ENCODE results near the gene MAP7D3. TPM values are rescaled to one million over a fixed set of nuclear protein-coding genes. Genes with fewer than 3 reads are reported as not detected.
"Not testable (repeated sequence)": the region's sequence is repeated elsewhere in the genome, so short reads cannot be mapped to it uniquely, and the experiment has no call there.

Gene MAP7D3
- polyA plus RNA-seq, 6 donors from 2014 or later: 0.26 to 8.6 (median 4.0) TPM

DNA sequence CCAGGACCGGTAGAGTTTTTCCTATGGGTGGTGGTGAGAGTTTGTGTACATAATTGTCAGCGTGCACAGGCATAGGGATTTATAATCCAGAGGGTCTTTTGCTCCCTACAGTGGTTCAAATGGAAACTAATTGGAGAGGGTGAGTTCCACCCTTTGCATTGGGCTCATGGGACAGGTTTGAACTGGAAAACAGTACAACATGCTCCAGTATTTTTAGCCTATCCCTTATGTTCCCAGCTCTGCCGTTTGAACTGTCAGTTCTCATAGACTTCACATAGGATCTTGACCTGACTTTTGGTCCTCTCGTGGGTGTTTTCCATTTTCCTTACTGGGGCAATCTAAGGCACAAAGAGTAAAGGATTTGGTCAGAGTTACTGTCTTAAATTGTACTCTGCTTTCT lies 72.1 kb downstream of the MAP7D3 start:
- no peak overlapping the region for H3K27ac Mint-ChIP-seq
- no peaks in the 10 kb centered on the region for H3K9me3 Mint-ChIP-seq
- H3K27me3 Mint-ChIP-seq: peaks cover 0 to 5% (median 0%) of the 10 kb centered on the region in 3 donors

DNA sequence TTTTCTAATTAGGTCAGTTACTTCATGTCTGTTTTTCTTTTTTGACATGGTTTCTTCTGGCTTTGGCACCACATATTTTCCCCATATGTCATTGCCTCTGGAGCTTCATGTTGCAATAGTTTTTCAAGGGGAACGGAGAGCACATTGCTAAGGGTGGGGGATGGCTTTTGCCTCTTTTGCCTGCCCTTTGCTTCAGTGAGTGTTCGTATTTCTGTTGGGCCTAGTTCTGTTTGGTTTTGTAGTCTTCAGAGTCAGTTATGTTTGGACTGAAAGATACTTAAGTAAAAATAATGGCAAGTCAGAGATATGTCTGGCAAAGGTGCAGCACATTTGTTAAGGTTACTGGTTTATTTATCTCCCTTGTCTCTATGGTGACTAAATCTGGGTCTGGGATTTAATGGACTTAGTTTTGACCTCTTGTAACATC lies 74.8 kb downstream of the MAP7D3 start:
- H3K27ac Mint-ChIP-seq: no peak overlapping the region
- H3K27me3 Mint-ChIP-seq: peaks cover 0 to 5% (median 0%) of the 10 kb centered on the region in 3 donors
- no peaks in the 10 kb centered on the region for H3K36me3 Mint-ChIP-seq
- no peaks in the 10 kb centered on the region for H3K4me1 Mint-ChIP-seq
- DNase-seq: no peak
- no peak overlapping the region for H3K4me3 Mint-ChIP-seq
- H3K9me3 Mint-ChIP-seq: no peaks in the 10 kb centered on the region
- ATAC-seq (ENCODE audit: low read depth in 2 of 2): no peak

More for the DNA sequence above, 72.1 kb downstream of the MAP7D3 start:
- Mint-ChIP-seq H3K4me1 (no peaks in the 10 kb centered on the region), H3K4me3 (no peak overlapping the region), H3K36me3 (no peaks in the 10 kb centered on the region)
- ATAC-seq (ENCODE audit: low read depth in 2 of 2) (no peak), DNase-seq (no peak)

- Mint-ChIP-seq H3K36me3 (no peaks in the 10 kb centered on the region), H3K9me3 (no peaks in the 10 kb centered on the region), H3K27ac (no peak overlapping the region), H3K4me3 (no peak overlapping the region), H3K4me1 (no peaks in the 10 kb centered on the region), H3K27me3 (no peaks in the 10 kb centered on the region)
- no peak for DNase-seq
- ATAC-seq (ENCODE audit: low read depth in 2 of 2): no peak
Observed at GRCh38 chrX:136171420-136171819, 79.8 kb downstream of the MAP7D3 start.

GRCh38 chrX:136170139-136170800 lies 80.9 kb downstream of the MAP7D3 start:
- Mint-ChIP-seq H3K27me3 (no peaks in the 10 kb centered on the region), H3K4me3 (no peak overlapping the region), H3K27ac (peak overlapping the region in 1 of 6 donors; percentile 61), H3K9me3 (no peaks in the 10 kb centered on the region), H3K4me1 (no peaks in the 10 kb centered on the region), H3K36me3 (no peaks in the 10 kb centered on the region)
- DNase-seq (no peak), ATAC-seq (ENCODE audit: low read depth in 2 of 2) (no peak)

- Mint-ChIP-seq H3K27ac (no peak overlapping the region), H3K27me3 (no peaks in the 10 kb centered on the region), H3K4me3 (no peak overlapping the region), H3K9me3 (no peaks in the 10 kb centered on the region), H3K4me1 (no peaks in the 10 kb centered on the region), H3K36me3 (no peaks in the 10 kb centered on the region)
- no peak for ATAC-seq (ENCODE audit: low read depth in 2 of 2)
- DNase-seq: no peak
Observed at GRCh38 chrX:136168929-136169735, 82.1 kb downstream of the MAP7D3 start.

DNA sequence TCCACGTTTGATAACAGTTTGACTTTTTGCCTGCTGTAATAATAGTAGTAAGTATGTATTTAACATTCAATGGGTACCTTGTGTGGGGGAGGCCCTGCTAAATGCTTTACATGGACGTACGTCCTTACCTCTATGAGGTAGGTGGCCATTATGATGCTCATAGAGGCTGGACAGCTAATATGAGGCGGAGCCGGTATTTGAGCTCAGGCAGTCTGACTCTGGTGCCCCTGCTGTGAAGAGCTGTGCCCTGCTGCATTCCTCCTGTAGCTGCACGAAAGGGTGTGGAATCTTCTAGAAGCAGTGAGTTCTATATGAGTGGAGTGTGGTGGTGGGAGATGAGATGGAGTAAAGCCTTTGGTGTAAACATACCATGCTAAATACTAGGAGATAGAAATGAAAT lies 83.2 kb downstream of the MAP7D3 start:
- not testable (repeated sequence) for ATAC-seq (ENCODE audit: low read depth in 2 of 2); H3K27me3 Mint-ChIP-seq; H3K9me3 Mint-ChIP-seq

GRCh38 chrX:136166221-136166855 lies 84.9 kb downstream of the MAP7D3 start:
- no peak for ATAC-seq (ENCODE audit: low read depth in 2 of 2)
- H3K9me3 Mint-ChIP-seq: no peaks in the 10 kb centered on the region
- no peak overlapping the region for H3K4me3 Mint-ChIP-seq
- H3K27ac Mint-ChIP-seq: peak overlapping the region in 1 of 6 donors; percentile 81
- H3K27me3 Mint-ChIP-seq: no peaks in the 10 kb centered on the region
- H3K36me3 Mint-ChIP-seq: no peaks in the 10 kb centered on the region
- peaks cover 0 to 4% (median 0%) of the 10 kb centered on the region in 3 donors for H3K4me1 Mint-ChIP-seq
- DNase-seq: no peak

More for the DNA sequence above, 83.2 kb downstream of the MAP7D3 start:
- not testable (repeated sequence) for H3K4me1 Mint-ChIP-seq, DNase-seq, H3K4me3 Mint-ChIP-seq, H3K27ac Mint-ChIP-seq, H3K36me3 Mint-ChIP-seq

- H3K27ac Mint-ChIP-seq: no peak overlapping the region
- no peaks in the 10 kb centered on the region for H3K27me3 Mint-ChIP-seq
- no peaks in the 10 kb centered on the region for H3K9me3 Mint-ChIP-seq
- peaks cover 0 to 4% (median 0%) of the 10 kb centered on the region in 3 donors for H3K4me1 Mint-ChIP-seq
- ATAC-seq (ENCODE audit: low read depth in 2 of 2): no peak
- H3K36me3 Mint-ChIP-seq: no peaks in the 10 kb centered on the region
- DNase-seq: no peak
- H3K4me3 Mint-ChIP-seq: no peak overlapping the region
Observed at GRCh38 chrX:136165406-136165805, 85.8 kb downstream of the MAP7D3 start.

DNA sequence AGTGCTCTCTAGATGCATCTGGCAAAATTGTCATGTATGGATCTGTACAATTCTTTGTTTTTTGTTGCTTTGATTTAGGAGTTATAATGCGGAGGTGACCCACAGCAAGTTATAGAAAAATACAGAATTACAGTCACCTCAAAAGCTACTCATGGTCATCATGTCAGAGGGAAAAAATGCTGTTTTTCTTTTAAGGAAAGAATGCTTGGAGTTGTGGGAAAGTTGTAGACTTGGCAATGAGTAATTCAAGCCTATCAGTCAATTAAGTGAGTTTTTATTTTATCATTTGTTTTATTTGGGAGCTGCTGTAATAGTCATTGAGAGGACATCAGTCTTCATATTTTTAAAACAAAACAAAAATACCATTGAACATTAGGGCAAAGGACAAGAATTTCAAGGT lies 87.5 kb downstream of the MAP7D3 start:
- DNase-seq (no peak), ATAC-seq (ENCODE audit: low read depth in 2 of 2) (no peak)
- Mint-ChIP-seq H3K27ac (no peak overlapping the region), H3K4me1 (peaks cover 0 to 4% (median 0%) of the 10 kb centered on the region in 3 donors), H3K4me3 (no peak overlapping the region), H3K9me3 (no peaks in the 10 kb centered on the region), H3K36me3 (no peaks in the 10 kb centered on the region), H3K27me3 (peaks cover 0 to under 1% (median 0%) of the 10 kb centered on the region in 3 donors)

Other genes with a start within 250 kb of the MAP7D3 start
- 10 to 100 TPM in 5 of 6 donors, 1 to 10 TPM in 1; 4.5 to 24.0 (median 13.3) TPM for gene FHL1, start 103.9 kb downstream of the MAP7D3 start, polyA plus RNA-seq (ENCODE audit: low read depth in 6 of 6)
- gene ADGRG4, start 49.6 kb upstream of the MAP7D3 start, polyA plus RNA-seq (ENCODE audit: low read depth in 6 of 6): not detected
- not detected for gene BRS3, start 236.5 kb upstream of the MAP7D3 start, polyA plus RNA-seq (ENCODE audit: low read depth in 6 of 6)
- 10 to 100 TPM; 32.3 to 46.3 (median 34.6) TPM for gene HTATSF1, start 246.2 kb upstream of the MAP7D3 start, polyA plus RNA-seq (ENCODE audit: low read depth in 6 of 6)

All from naive B cell (primary cell).